A673 (cell line): ENCODE results near the gene PRRC2B.

ENCODE experiments used
- EZH2 ChIP-seq: fragments of 200-600 bp; sonication (generic); IDR thresholded peaks from 2 replicates; pipeline ENCODE4 v1.6.1; 2017; ENCODE audit warnings: borderline replicate concordance, low read depth, mild to moderate bottlenecking, mixed read lengths, antibody characterized with exemption, low read length; ENCODE audit not compliant: poor library complexity, severe bottlenecking
- TF ChIP-seq, protein P1 (sequence below): fragments of 300-800, 200-600 bp; sonication (generic); conservative IDR thresholded peaks from 2 replicates; pipeline ENCODE4 v1.5.1; 2017; ENCODE audit warnings: low read depth, mild to moderate bottlenecking, antibody characterized with exemption, low read length, moderate library complexity, mixed read lengths

DNA sequence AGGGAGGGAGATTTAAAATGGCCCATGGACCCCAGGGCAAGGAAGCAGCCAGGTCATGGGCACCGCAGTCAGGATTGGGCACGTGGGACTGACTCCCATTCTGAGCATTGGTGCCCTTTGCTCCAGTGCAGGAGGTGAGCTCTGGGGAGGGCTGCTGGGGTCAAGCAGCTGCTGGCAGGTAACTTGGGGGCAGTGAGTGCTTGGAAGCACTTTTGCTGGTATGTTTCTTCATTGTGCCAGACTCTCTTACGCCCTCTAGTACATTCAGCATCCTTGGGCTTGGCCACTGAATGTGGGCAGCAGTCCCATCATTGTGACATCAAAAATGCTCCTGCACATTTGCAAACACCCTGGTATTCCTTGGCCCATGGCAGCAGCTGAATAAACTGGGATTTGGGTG is 32.7 kb downstream of the PRRC2B start:
- no peak for TF ChIP-seq EZH2
- TF ChIP-seq, protein P1, sequence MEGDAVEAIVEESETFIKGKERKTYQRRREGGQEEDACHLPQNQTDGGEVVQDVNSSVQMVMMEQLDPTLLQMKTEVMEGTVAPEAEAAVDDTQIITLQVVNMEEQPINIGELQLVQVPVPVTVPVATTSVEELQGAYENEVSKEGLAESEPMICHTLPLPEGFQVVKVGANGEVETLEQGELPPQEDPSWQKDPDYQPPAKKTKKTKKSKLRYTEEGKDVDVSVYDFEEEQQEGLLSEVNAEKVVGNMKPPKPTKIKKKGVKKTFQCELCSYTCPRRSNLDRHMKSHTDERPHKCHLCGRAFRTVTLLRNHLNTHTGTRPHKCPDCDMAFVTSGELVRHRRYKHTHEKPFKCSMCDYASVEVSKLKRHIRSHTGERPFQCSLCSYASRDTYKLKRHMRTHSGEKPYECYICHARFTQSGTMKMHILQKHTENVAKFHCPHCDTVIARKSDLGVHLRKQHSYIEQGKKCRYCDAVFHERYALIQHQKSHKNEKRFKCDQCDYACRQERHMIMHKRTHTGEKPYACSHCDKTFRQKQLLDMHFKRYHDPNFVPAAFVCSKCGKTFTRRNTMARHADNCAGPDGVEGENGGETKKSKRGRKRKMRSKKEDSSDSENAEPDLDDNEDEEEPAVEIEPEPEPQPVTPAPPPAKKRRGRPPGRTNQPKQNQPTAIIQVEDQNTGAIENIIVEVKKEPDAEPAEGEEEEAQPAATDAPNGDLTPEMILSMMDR, result no peak
